Sigmoid colon (tissue), 4 donors: ENCODE data around the gene PRKRIP1.

Experiments
- EP300 ChIP-seq, 4 donors: sonication (generic); formaldehyde crosslinking; IDR thresholded peaks; one replicate each; pipeline ENCODE4 v1.6.1; 2017; ENCODE audit warnings: antibody characterized with exemption in 4 of 4
- POLR2A ChIP-seq, 2 donors: fragments of 450-650 bp; IDR thresholded peaks; one replicate each; pipeline ENCODE4 v1.6.1; 2016; ENCODE audit warnings: antibody characterized with exemption in 2 of 2, mild to moderate bottlenecking in 2 of 2, moderate library complexity in 2 of 2
- TF ChIP-seq, protein P1 (sequence below), 4 experiments: fragments of 450-650 bp in 3 of 4; fragments of 200-600 bp in 1 of 4; IDR thresholded peaks; one replicate each; pipeline ENCODE4 v1.5.1; 2016 to 2019; ENCODE audit warnings: antibody characterized with exemption in 4 of 4, mild to moderate bottlenecking in 3 of 4, moderate library complexity in 2 of 4

DNA sequence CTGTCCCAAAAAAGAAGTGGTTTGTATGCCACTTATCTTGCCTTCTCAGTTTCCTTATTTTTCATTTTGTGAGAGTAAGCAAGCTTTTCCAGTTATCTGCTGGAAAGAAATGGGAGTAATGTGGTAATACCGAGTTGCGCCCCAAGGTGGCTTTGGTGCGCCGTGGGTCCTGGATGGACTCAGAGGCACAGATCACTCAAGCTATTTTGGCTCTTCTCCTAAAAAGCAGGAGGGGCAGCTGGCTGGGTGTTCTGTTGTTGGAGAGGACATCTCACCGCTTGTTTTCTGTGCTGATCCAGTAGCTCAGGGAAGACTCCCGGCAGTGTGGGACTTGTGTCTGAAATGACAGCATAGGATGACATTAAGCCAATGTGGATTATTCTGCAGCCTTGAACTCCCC, 16.4 kb downstream of the PRKRIP1 start:
- no peak for TF ChIP-seq POLR2A (IDR thresholded peaks at IDR 0.05)
- TF ChIP-seq, protein P1, sequence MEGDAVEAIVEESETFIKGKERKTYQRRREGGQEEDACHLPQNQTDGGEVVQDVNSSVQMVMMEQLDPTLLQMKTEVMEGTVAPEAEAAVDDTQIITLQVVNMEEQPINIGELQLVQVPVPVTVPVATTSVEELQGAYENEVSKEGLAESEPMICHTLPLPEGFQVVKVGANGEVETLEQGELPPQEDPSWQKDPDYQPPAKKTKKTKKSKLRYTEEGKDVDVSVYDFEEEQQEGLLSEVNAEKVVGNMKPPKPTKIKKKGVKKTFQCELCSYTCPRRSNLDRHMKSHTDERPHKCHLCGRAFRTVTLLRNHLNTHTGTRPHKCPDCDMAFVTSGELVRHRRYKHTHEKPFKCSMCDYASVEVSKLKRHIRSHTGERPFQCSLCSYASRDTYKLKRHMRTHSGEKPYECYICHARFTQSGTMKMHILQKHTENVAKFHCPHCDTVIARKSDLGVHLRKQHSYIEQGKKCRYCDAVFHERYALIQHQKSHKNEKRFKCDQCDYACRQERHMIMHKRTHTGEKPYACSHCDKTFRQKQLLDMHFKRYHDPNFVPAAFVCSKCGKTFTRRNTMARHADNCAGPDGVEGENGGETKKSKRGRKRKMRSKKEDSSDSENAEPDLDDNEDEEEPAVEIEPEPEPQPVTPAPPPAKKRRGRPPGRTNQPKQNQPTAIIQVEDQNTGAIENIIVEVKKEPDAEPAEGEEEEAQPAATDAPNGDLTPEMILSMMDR (IDR thresholded peaks at IDR 0.05): peak in 1 of 4 experiments; percentile 29
- TF ChIP-seq EP300 (IDR thresholded peaks at IDR 0.05): no peak
